HAP-1 (cell line): ENCODE measurements around the gene DPH1.

Source experiments
- DNase-seq, 2 experiments: peaks; one replicate each; pipeline ENCODE4 v3.0.0-alpha.2; 2016 to 2020; ENCODE audit warnings: low spot score in 2 of 2
- H3K27me3 ChIP-seq: fragments of 250-450 bp; sonication (Bioruptor Pico); 2 replicates; pipeline ENCODE4 v1.5.1; 2020; ENCODE audit warnings: low read depth, mild to moderate bottlenecking, moderate library complexity
- H3K36me3 ChIP-seq: fragments of 250-450 bp; sonication (Bioruptor Pico); replicated peaks from 2 replicates; pipeline ENCODE4 v1.5.1; 2020; ENCODE audit warnings: mild to moderate bottlenecking
- H3K4me1 ChIP-seq: fragments of 250-450 bp; sonication (Bioruptor Pico); 2 replicates; pipeline ENCODE4 v1.5.1; 2020; ENCODE audit warnings: mild to moderate bottlenecking
- H3K4me3 ChIP-seq: fragments of 250-450 bp; sonication (Bioruptor Pico); 2 replicates; pipeline ENCODE4 v1.5.1; 2020; ENCODE audit warnings: mild to moderate bottlenecking, moderate library complexity
- H3K9me3 ChIP-seq: fragments of 250-450 bp; sonication (Bioruptor Pico); 2 replicates; pipeline ENCODE4 v1.5.1; 2020; ENCODE audit warnings: mild to moderate bottlenecking, moderate library complexity
- in situ Hi-C: fragments of 300-500 bp; cut with MboI; formaldehyde crosslinking; loops from 3 replicates; pipeline ENCODE4 v1.14.3; 2020; ENCODE audit warnings: low sequenced_read_pairs, inconsistent platforms, mixed read lengths

Gene DPH1

GRCh38 chr17:2068031-2068518 is 38.1 kb downstream of the DPH1 start:
- Histone ChIP-seq H3K36me3 (peaks cover 27% of the 10 kb centered on the region), H3K27me3 (no peaks in the 10 kb centered on the region), H3K4me3 (no peak overlapping the region), H3K9me3 (no peaks in the 10 kb centered on the region), H3K4me1 (no peaks in the 10 kb centered on the region)
- DNase-seq, result no peak
- in situ Hi-C loops, result loop anchor here (5.0 kb wide), 1 partner anchor 174 kb away; no protein-coding TSS in a partner anchor

- Histone ChIP-seq H3K4me3 (no peak overlapping the region), H3K9me3 (no peaks in the 10 kb centered on the region), H3K4me1 (no peaks in the 10 kb centered on the region), H3K27me3 (no peaks in the 10 kb centered on the region), H3K36me3 (peaks cover 23% of the 10 kb centered on the region)
- in situ Hi-C loops, result loop anchor here (5.0 kb wide), 1 partner anchor 174 kb away; no protein-coding TSS in a partner anchor
- no peak for DNase-seq
Measured at GRCh38 chr17:2068519-2069051, 38.6 kb downstream of the DPH1 start.

GRCh38 chr17:2070241-2071023 is 40.5 kb downstream of the DPH1 start:
- Histone ChIP-seq H3K4me3 (no peak overlapping the region), H3K27me3 (no peaks in the 10 kb centered on the region), H3K36me3 (peaks cover 10% of the 10 kb centered on the region), H3K9me3 (no peaks in the 10 kb centered on the region), H3K4me1 (no peaks in the 10 kb centered on the region)
- in situ Hi-C loops, result no loop called here
- DNase-seq, result no peak

GRCh38 chr17:2071024-2071385 is 41.1 kb downstream of the DPH1 start:
- no peaks in the 10 kb centered on the region for H3K27me3 ChIP-seq
- no peaks in the 10 kb centered on the region for H3K9me3 ChIP-seq
- no peak for DNase-seq
- in situ Hi-C loops, result no loop called here
- H3K36me3 ChIP-seq, result peaks cover 6% of the 10 kb centered on the region; the same call in 1 of the 2 replicates
- H3K4me3 ChIP-seq, result no peak overlapping the region
- H3K4me1 ChIP-seq, result no peaks in the 10 kb centered on the region

- in situ Hi-C loops, result no loop called here
- DNase-seq, result no peak
- Histone ChIP-seq H3K27me3 (no peaks in the 10 kb centered on the region), H3K36me3 (peaks cover 3% of the 10 kb centered on the region; the same call in 1 of the 2 replicates), H3K4me1 (no peaks in the 10 kb centered on the region), H3K4me3 (no peak overlapping the region), H3K9me3 (no peaks in the 10 kb centered on the region)
Measured at GRCh38 chr17:2071455-2072281, 41.7 kb downstream of the DPH1 start.

GRCh38 chr17:2074919-2075318 is 45.0 kb downstream of the DPH1 start:
- Histone ChIP-seq H3K36me3 (peaks cover 10% of the 10 kb centered on the region), H3K4me1 (no peaks in the 10 kb centered on the region), H3K4me3 (no peak overlapping the region), H3K27me3 (no peaks in the 10 kb centered on the region), H3K9me3 (no peaks in the 10 kb centered on the region)
- in situ Hi-C loops, result no loop called here
- no peak for DNase-seq

GRCh38 chr17:2075336-2076086 is 45.6 kb downstream of the DPH1 start:
- Histone ChIP-seq H3K27me3 (no peaks in the 10 kb centered on the region), H3K9me3 (no peaks in the 10 kb centered on the region), H3K4me3 (no peak overlapping the region), H3K36me3 (peaks cover 10% of the 10 kb centered on the region), H3K4me1 (no peaks in the 10 kb centered on the region)
- no peak for DNase-seq
- in situ Hi-C loops, result no loop called here

GRCh38 chr17:2076087-2076984 is 46.4 kb downstream of the DPH1 start:
- no peaks in the 10 kb centered on the region for H3K9me3 ChIP-seq
- H3K4me1 ChIP-seq, result no peaks in the 10 kb centered on the region
- H3K36me3 ChIP-seq, result peaks cover 10% of the 10 kb centered on the region
- in situ Hi-C loops, result no loop called here
- H3K27me3 ChIP-seq, result no peaks in the 10 kb centered on the region
- no peak overlapping the region for H3K4me3 ChIP-seq
- DNase-seq, result peak in 1 of 2 experiments; percentile 46

GRCh38 chr17:2077040-2077439 is 47.1 kb downstream of the DPH1 start:
- Histone ChIP-seq H3K27me3 (no peaks in the 10 kb centered on the region), H3K4me3 (no peak overlapping the region), H3K9me3 (no peaks in the 10 kb centered on the region), H3K36me3 (peaks cover 10% of the 10 kb centered on the region), H3K4me1 (no peaks in the 10 kb centered on the region)
- DNase-seq, result no peak
- in situ Hi-C loops, result no loop called here

- no peaks in the 10 kb centered on the region for H3K9me3 ChIP-seq
- in situ Hi-C loops, result no loop called here
- H3K4me1 ChIP-seq, result no peaks in the 10 kb centered on the region
- no peaks in the 10 kb centered on the region for H3K27me3 ChIP-seq
- H3K4me3 ChIP-seq, result no peak overlapping the region
- H3K36me3 ChIP-seq, result peaks cover 7% of the 10 kb centered on the region
- DNase-seq, result no peak
Measured at GRCh38 chr17:2081564-2081963, 51.6 kb downstream of the DPH1 start.

- Histone ChIP-seq H3K4me3 (no peak overlapping the region), H3K36me3 (peaks cover 3% of the 10 kb centered on the region), H3K27me3 (no peaks in the 10 kb centered on the region), H3K9me3 (no peaks in the 10 kb centered on the region), H3K4me1 (no peaks in the 10 kb centered on the region)
- in situ Hi-C loops, result no loop called here
- no peak for DNase-seq
Measured at GRCh38 chr17:2082003-2082781, 52.2 kb downstream of the DPH1 start.

- in situ Hi-C loops, result no loop called here
- Histone ChIP-seq H3K4me3 (no peak overlapping the region), H3K4me1 (no peaks in the 10 kb centered on the region), H3K9me3 (no peaks in the 10 kb centered on the region), H3K36me3 (no peaks in the 10 kb centered on the region; the same call in none of the 2 replicates), H3K27me3 (no peaks in the 10 kb centered on the region)
- DNase-seq, result no peak
Measured at GRCh38 chr17:2083613-2084035, 53.7 kb downstream of the DPH1 start.
